ENCODE data around the gene XPO4. TPM values are rescaled to one million over a fixed set of nuclear protein-coding genes. Genes with fewer than 3 reads are reported as not detected.

Gene XPO4
- total and polyA plus RNA-seq, 2 of the 8 experiments (the other 6 are each of a cell fraction or from before 2014, with no cell fraction given), result 11.9 to 33.3 TPM

DNA sequence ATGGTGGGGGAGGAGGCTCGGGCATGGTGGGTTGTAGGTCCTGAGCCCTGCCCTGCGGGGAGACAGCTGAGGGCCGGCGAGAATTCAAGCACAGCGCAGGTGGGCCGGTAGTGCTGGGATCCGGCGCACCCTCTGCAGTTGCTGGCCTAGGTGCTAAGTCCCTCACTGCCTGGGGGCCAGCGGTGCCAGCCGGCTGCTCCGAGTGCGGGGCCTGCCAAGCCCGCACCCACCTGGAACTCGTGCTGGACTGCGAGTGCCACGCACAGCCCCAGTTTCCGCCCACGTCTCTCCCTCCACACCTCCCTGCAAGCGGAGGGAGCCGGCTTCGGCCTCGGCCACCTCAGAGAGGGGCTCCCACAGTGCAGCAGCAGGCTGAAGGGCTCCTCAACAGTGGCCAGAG lies 162.5 kb downstream of the XPO4 start:
- peaks cover 4 to 8% of the 10 kb centered on the region in 2 experiments; a peak in 1 of 4 replicates for H3K9me3 ChIP-seq (ENCODE audit: insufficient read depth in 2 of 2, low read depth in 1 of 2, low read length in 1 of 2)
- H3K56ac ChIP-seq (replicated peaks; ENCODE audit: insufficient read length, low read depth, low read length), result no peak overlapping the region
- no peak overlapping the region for H3K4me3 ChIP-seq (ENCODE audit: extremely low read depth in 1 of 4, insufficient read depth in 2 of 4, low read depth in 3 of 4, low read length in 4 of 4)
- no peak overlapping the region for H2AK5ac ChIP-seq (ENCODE audit: low read depth, low read length)
- H2AFZ ChIP-seq (ENCODE audit: low read length), result no peak overlapping the region
- H4K5ac ChIP-seq (ENCODE audit: insufficient read length, low read depth, low read length), result no peak overlapping the region
- no peak overlapping the region for H2BK120ac ChIP-seq (replicated peaks; ENCODE audit: low read depth, low read length)
- H3K23me2 ChIP-seq (ENCODE audit: low read depth, low read length), result no peaks in the 10 kb centered on the region
- H3K4me1 ChIP-seq (replicated peaks in 1 of 4; ENCODE audit: control insufficient read depth in 3 of 4, insufficient read depth in 4 of 4, low read length in 3 of 4), result no peaks in the 10 kb centered on the region
- 97% methylated on average over 21 of the region's 22 CpGs; no CpG with 5 or more reads in 1 of the 2 experiments for WGBS, 2 experiments (ENCODE audit: extremely low coverage in 1 of 2, insufficient coverage in 1 of 2, insufficient read length in 1 of 2, insufficient replicate concordance in 2 of 2, low coverage in 1 of 2, low lambda C conversion rate in 2 of 2, missing lambda C conversion rate in 1 of 2)
- peaks cover 0 to 5% (median 0%) of the 10 kb centered on the region in 4 experiments; a peak in 1 of 8 replicates for H3K36me3 ChIP-seq (ENCODE audit: control insufficient read depth in 2 of 4, insufficient read depth in 4 of 4, low read length in 3 of 4)
- DNase-seq (ENCODE audit: low read depth in 1 of 2, low spot score in 2 of 2) (no peak), FAIRE-seq (no peak)
- H3K18ac ChIP-seq (ENCODE audit: extremely low read depth, low read length), result no peak overlapping the region
- no peak overlapping the region for H3K9ac ChIP-seq (replicated peaks in 1 of 4; ENCODE audit: extremely low read depth in 1 of 4, low read depth in 3 of 4, low read length in 3 of 4)
- H3K27me3 ChIP-seq (replicated peaks in 1 of 4; ENCODE audit: control insufficient read depth in 3 of 4, extremely low read depth in 1 of 4, insufficient read depth in 3 of 4, low read length in 3 of 4), result no peaks in the 10 kb centered on the region
- no peak overlapping the region for H2BK15ac ChIP-seq (ENCODE audit: low read length)
- no peak overlapping the region for H3K4ac ChIP-seq (replicated peaks; ENCODE audit: insufficient read length, low read depth, low read length)
- no peak overlapping the region for H3K4me2 ChIP-seq (ENCODE audit: insufficient read depth in 1 of 2, low read depth in 2 of 2, low read length in 2 of 2)
- H3K79me1 ChIP-seq (ENCODE audit: low read depth, low read length), result no peaks in the 10 kb centered on the region
- no peaks in the 10 kb centered on the region for H3K79me2 ChIP-seq (ENCODE audit: control insufficient read depth in 1 of 2, insufficient read depth in 2 of 2, low read length in 2 of 2)
- H4K8ac ChIP-seq (ENCODE audit: extremely low read depth, insufficient read depth, low read length), result no peak overlapping the region
- no peak overlapping the region for H3K14ac ChIP-seq (ENCODE audit: insufficient read length)
- ChIA-PET CTCF (ENCODE audit: partially characterized antibody) (interaction anchor here (4.4 kb wide), 1 partner anchor 17 kb away, joined by 18 read pairs; no protein-coding TSS in a partner anchor), POLR2A (ENCODE audit: partially characterized antibody) (no interaction called here)
- H2BK20ac ChIP-seq (ENCODE audit: low read length), result no peak overlapping the region
- no peak overlapping the region for H4K91ac ChIP-seq (replicated peaks; ENCODE audit: insufficient read length, low read length)
- no peak overlapping the region for H3K27ac ChIP-seq (ENCODE audit: low read depth, low read length)
- H3K23ac ChIP-seq (ENCODE audit: insufficient read length), result no peak overlapping the region
- no peak overlapping the region for H2BK12ac ChIP-seq (ENCODE audit: low read depth, low read length)
- TF ChIP-seq GABPA (IDR thresholded peaks at IDR 0.05; ENCODE audit: borderline replicate concordance, insufficient read depth, low read length) (no peak), SUZ12 (IDR thresholded peaks at IDR 0.05; ENCODE audit: low read length) (no peak), FOSL1 (IDR thresholded peaks at IDR 0.05; ENCODE audit: insufficient read depth, low read depth, low read length) (no peak), CTBP2 (IDR thresholded peaks at IDR 0.05; ENCODE audit: borderline replicate concordance, insufficient read depth, insufficient read length, low read length) (no peak), SP1 (IDR thresholded peaks at IDR 0.05; ENCODE audit: low read depth, low read length) (no peak), TAF7 (optimal IDR thresholded peaks at IDR 0.05; ENCODE audit: borderline replicate concordance, low read depth, low read length) (no peak), SIX5 (IDR thresholded peaks at IDR 0.05; ENCODE audit: low read depth, low read length) (no peak), MAFK (IDR thresholded peaks at IDR 0.05; ENCODE audit: low read depth, low read length) (no peak)
- no peaks in the 10 kb centered on the region for H4K20me1 ChIP-seq (replicated peaks in 1 of 2; ENCODE audit: control insufficient read depth in 1 of 2, insufficient read depth in 2 of 2, low read length in 2 of 2)
- no peak overlapping the region for H2BK5ac ChIP-seq (ENCODE audit: low read depth, low read length)
